Endothelial cell of umbilical vein (primary cell): ENCODE measurements around the gene CD82. TPM values are rescaled to one million over a fixed set of nuclear protein-coding genes. Genes with fewer than 3 reads are reported as not detected.

Experiments
- BruUV-seq: library from RNA; stranded (reverse); fragments of 400-500 nt; replicated peaks from 2 replicates; lab custom pipeline; 2021; lab: Mats Ljungman, UMichigan
- CTCF ChIA-PET: fragments of 300-600, 350-600 bp; sonication (Branson Sonifier 250); formaldehyde crosslinking; loops from one replicate; lab custom pipeline; 2021; ENCODE audit warnings: antibody characterized with exemption, inconsistent platforms; lab: Charles Lee
- POLR2A ChIA-PET: fragments of 300-600, 350-600 bp; sonication (Branson Sonifier 250); formaldehyde crosslinking; loops from one replicate; lab custom pipeline; 2021; ENCODE audit warnings: antibody characterized with exemption, inconsistent platforms; lab: Charles Lee
- DNase-seq: peaks from one replicate; pipeline ENCODE4 v3.0.0-alpha.2; 2011; ENCODE audit warnings: low read depth, low spot score
- FAIRE-seq: peaks from 2 replicates; lab custom pipeline; 2011; peaks lifted over from hg19 to GRCh38; lab: Jason Lieb, UNC
- H2AFZ ChIP-seq: 2 replicates; pipeline ENCODE4 v1.6.0; 2012; ENCODE audit warnings: low read depth, low read length, control low read depth, inconsistent platforms
- H3K27ac ChIP-seq: 2 replicates; pipeline ENCODE4 v1.5.1; 2011; ENCODE audit warnings: low read depth, mild to moderate bottlenecking, control low read depth, low read length, moderate library complexity; ENCODE audit not compliant: insufficient read depth
- H3K27me3 ChIP-seq, 2 experiments: 2 replicates each; pipeline versions ENCODE4 v1.6.0 to v1.6.1; 2011; ENCODE audit warnings: low read length in 2 of 2, mixed read lengths in 1 of 2; ENCODE audit not compliant: control insufficient read depth in 2 of 2, insufficient read depth in 2 of 2
- H3K36me3 ChIP-seq, 2 experiments: 2 replicates in 1 of 2; 3 replicates in 1 of 2; pipeline ENCODE4 v1.5.1; 2011; ENCODE audit warnings: low read length in 2 of 2, mild to moderate bottlenecking in 1 of 2, moderate library complexity in 1 of 2; ENCODE audit not compliant: control insufficient read depth in 2 of 2, insufficient read depth in 2 of 2; ENCODE audit errors: extremely low read depth in 1 of 2
- H3K4me1 ChIP-seq: 3 replicates; pipeline ENCODE4 v1.5.1; 2011; ENCODE audit warnings: mild to moderate bottlenecking, low read length; ENCODE audit not compliant: control insufficient read depth, insufficient read depth; ENCODE audit errors: extremely low read depth
- H3K4me2 ChIP-seq: 2 replicates; pipeline ENCODE4 v1.6.1; 2011; ENCODE audit warnings: low read length, control low read depth, mixed read lengths; ENCODE audit not compliant: insufficient read depth
- H3K4me3 ChIP-seq, 3 experiments: fragments of 200-600 bp in 1 of 3; sonication (generic), shearing (Covaris generic) in 1 of 3; replicated peaks in 1 of 3; 2 replicates each; pipeline ENCODE4 v1.5.1; 2011 to 2016; ENCODE audit warnings: control low read depth in 3 of 3, low read length in 3 of 3, mild to moderate bottlenecking in 2 of 3, inconsistent platforms in 1 of 3, low read depth in 1 of 3, moderate library complexity in 1 of 3; ENCODE audit not compliant: insufficient read depth in 1 of 3
- H3K79me2 ChIP-seq: 2 replicates; pipeline ENCODE4 v1.6.0; 2012; ENCODE audit warnings: low read length, inconsistent platforms; ENCODE audit not compliant: control insufficient read depth, insufficient read depth
- H3K9ac ChIP-seq: replicated peaks from 2 replicates; pipeline ENCODE3; 2011; ENCODE audit warnings: low read length, control low read depth; ENCODE audit not compliant: insufficient read depth; ENCODE audit errors: extremely low read depth
- H3K9me1 ChIP-seq: replicated peaks from 3 replicates; pipeline ENCODE4 v1.6.0; 2011; ENCODE audit warnings: mild to moderate bottlenecking, low read length; ENCODE audit not compliant: control insufficient read depth, insufficient read depth; ENCODE audit errors: extremely low read depth
- H3K9me3 ChIP-seq: replicated peaks from 2 replicates; pipeline ENCODE4 v1.5.1; 2012; ENCODE audit warnings: low read length, inconsistent platforms; ENCODE audit not compliant: control insufficient read depth, insufficient read depth
- H4K20me1 ChIP-seq: replicated peaks from 2 replicates; pipeline ENCODE3; 2011; ENCODE audit warnings: mild to moderate bottlenecking, low read length; ENCODE audit not compliant: control insufficient read depth, insufficient read depth; ENCODE audit errors: extremely low read depth
- EZH2 ChIP-seq: IDR thresholded peaks from 2 replicates; pipeline ENCODE4 v1.6.1; 2012; ENCODE audit warnings: borderline replicate concordance, low read depth, mild to moderate bottlenecking, moderate library complexity, low read length, inconsistent platforms; ENCODE audit not compliant: severe bottlenecking
- FOS ChIP-seq: IDR thresholded peaks from 2 replicates; pipeline ENCODE4 v1.6.1; 2011; ENCODE audit warnings: mild to moderate bottlenecking, low read length, moderate library complexity, borderline replicate concordance; ENCODE audit not compliant: insufficient read depth
- GATA2 ChIP-seq: IDR thresholded peaks from 2 replicates; pipeline ENCODE4 v1.7.0; 2011; ENCODE audit warnings: low read depth, mild to moderate bottlenecking, moderate library complexity, mixed read lengths, low read length; ENCODE audit not compliant: insufficient read length, insufficient read depth
- JUN ChIP-seq: IDR thresholded peaks from 2 replicates; pipeline ENCODE4 v1.6.1; 2011; ENCODE audit warnings: borderline replicate concordance, low read depth; ENCODE audit not compliant: insufficient read length, insufficient read depth
- MYC ChIP-seq: IDR thresholded peaks from one replicate; pipeline ENCODE4 v1.6.1; 2011; ENCODE audit warnings: mild to moderate bottlenecking, low read depth, low read length
- POLR2A ChIP-seq: IDR thresholded peaks from 2 replicates; pipeline ENCODE4 v1.6.1; 2012; ENCODE audit warnings: low read depth, mild to moderate bottlenecking, control low read depth, low read length
- POLR2AphosphoS5 ChIP-seq: IDR thresholded peaks from 2 replicates; pipeline ENCODE4 v1.6.1; 2012; ENCODE audit warnings: low read depth, mild to moderate bottlenecking, control low read depth, low read length, moderate library complexity; ENCODE audit not compliant: insufficient read depth
- dilution Hi-C: fragments of 300-500 bp; cut with MboI; formaldehyde crosslinking; loops from one replicate; pipeline ENCODE4 v1.15.0; 2019; ENCODE audit warnings: low sequenced_read_pairs; ENCODE audit not compliant: extremely low pct_ligation_motif_present
- intact Hi-C: fragments of 100-400 bp; cut with micrococcal nuclease; formaldehyde crosslinking; loops from one replicate; pipeline ENCODE4 v1.10.0; 2022
- polyA plus RNA-seq, 4 experiments: library from polyadenylated mRNA; depleted of rRNA in 3 of 4; stranded (reverse) in 3 of 4; unstranded in 1 of 4; fragments of >200 nt; gene quantifications; 2 replicates each; pipeline versions ENCODE4 v1.2.1 to v1.2.3, GENCODE V29; 2011 to 2012; ENCODE audit warnings: missing spikeins in 1 of 4
- total RNA-seq: library from RNA; stranded (reverse); gene quantifications from 2 replicates; pipeline ENCODE4 v1.2.3, GENCODE V29; 2021
- TF ChIP-seq, protein P1 (sequence below): IDR thresholded peaks from 2 replicates; pipeline ENCODE4 v1.6.1; 2011; ENCODE audit not compliant: insufficient read depth, insufficient read length
- TF ChIP-seq, protein P2 (sequence below), 2 donors: IDR thresholded peaks; 1 replicate in 1 of 2; 2 replicates in 1 of 2; pipeline ENCODE4 v1.5.1; 2011; ENCODE audit warnings: low read length in 2 of 2, mild to moderate bottlenecking in 2 of 2, moderate library complexity in 2 of 2, control low read depth in 1 of 2, inconsistent platforms in 1 of 2, low read depth in 1 of 2; ENCODE audit not compliant: insufficient read depth in 1 of 2; ENCODE audit errors: extremely low read depth in 1 of 2

Gene CD82
- total and polyA plus RNA-seq, 2 donors (not counting 3 experiments of a cell fraction or from before 2014, with no cell fraction given): 17.9 to 25.2 TPM

DNA sequence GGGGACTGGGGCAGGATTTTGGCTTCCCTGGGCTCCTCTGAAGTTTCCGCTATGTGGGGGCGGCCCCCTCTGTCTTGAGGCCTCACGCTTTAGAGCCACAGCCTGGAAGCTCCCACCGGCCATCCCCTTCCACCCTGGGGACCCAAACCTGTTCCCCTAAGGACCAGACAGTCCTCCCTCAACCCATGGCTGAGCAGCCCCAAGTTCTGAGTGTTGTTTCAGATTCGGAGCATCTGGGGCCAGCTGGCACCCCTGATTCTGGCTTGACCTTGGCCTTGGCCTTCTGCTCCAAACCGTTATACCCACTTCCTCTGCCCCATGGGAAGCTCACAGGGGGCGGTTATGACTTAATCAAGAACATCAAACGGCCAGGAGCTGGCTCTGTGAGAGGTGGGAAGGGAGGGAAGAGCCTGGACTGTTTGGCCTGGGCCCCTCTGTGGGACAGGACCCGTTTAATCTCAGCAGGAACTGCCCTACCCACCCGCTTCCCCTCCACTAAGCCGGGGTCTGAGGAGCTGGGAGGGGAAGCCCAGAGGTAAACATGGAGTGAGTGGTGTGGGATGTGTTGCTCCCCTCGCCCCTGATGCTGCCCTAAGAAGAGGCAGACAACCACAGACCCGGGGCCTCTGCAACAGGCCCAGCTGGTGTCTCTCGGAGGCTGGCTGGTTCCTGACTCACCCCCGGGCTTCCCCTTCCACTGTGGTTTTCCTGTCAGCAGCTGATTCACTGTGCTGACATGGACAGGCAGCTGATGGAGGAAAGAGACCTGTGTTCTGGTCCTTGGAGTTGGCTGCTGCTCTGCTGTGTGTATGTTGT, 3.4 kb downstream of the CD82 start:
- Histone ChIP-seq H3K9me3 (no peaks in the 10 kb centered on the region), H4K20me1 (no peaks in the 10 kb centered on the region), H3K36me3 (no peaks in the 10 kb centered on the region), H2AFZ (peak overlapping the region; percentile 63), H3K9me1 (no peaks in the 10 kb centered on the region), H3K27ac (peak overlapping the region; percentile 98), H3K4me2 (peak overlapping the region; percentile 44), H3K9ac (peak overlapping the region; percentile 68), H3K4me1 (peaks cover 50% of the 10 kb centered on the region), H3K4me3 (no peak overlapping the region), H3K27me3 (no peaks in the 10 kb centered on the region), H3K79me2 (no peaks in the 10 kb centered on the region)
- dilution Hi-C loops: no loop called here
- intact Hi-C loops: loop anchor here (1.0 to 5.0 kb wide), 3 partner anchors 40 to 1257 kb away; partner anchors contain the start of gene API5
- TF ChIP-seq, protein P1, sequence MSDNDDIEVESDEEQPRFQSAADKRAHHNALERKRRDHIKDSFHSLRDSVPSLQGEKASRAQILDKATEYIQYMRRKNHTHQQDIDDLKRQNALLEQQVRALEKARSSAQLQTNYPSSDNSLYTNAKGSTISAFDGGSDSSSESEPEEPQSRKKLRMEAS: no peak
- TF ChIP-seq JUN (peak; percentile 82), EZH2 (no peak), FOS (peak; percentile 97), GATA2 (peak; percentile 68), MYC (no peak), POLR2AphosphoS5 (peak; percentile 98), POLR2A (peak; percentile 67)
- TF ChIP-seq, protein P2, sequence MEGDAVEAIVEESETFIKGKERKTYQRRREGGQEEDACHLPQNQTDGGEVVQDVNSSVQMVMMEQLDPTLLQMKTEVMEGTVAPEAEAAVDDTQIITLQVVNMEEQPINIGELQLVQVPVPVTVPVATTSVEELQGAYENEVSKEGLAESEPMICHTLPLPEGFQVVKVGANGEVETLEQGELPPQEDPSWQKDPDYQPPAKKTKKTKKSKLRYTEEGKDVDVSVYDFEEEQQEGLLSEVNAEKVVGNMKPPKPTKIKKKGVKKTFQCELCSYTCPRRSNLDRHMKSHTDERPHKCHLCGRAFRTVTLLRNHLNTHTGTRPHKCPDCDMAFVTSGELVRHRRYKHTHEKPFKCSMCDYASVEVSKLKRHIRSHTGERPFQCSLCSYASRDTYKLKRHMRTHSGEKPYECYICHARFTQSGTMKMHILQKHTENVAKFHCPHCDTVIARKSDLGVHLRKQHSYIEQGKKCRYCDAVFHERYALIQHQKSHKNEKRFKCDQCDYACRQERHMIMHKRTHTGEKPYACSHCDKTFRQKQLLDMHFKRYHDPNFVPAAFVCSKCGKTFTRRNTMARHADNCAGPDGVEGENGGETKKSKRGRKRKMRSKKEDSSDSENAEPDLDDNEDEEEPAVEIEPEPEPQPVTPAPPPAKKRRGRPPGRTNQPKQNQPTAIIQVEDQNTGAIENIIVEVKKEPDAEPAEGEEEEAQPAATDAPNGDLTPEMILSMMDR (IDR thresholded peaks at IDR 0.05; ENCODE audit: extremely low read depth in 1 of 2, insufficient read depth in 1 of 2, low read depth in 1 of 2, low read length in 2 of 2): no peak
- FAIRE-seq: peak; percentile 100
- DNase-seq: peak; percentile 94
- BruUV-seq: TSS peak; percentile 38
- POLR2A ChIA-PET: no interaction called here
- CTCF ChIA-PET: interaction anchor here (0.8 to 2.0 kb wide), 10 partner anchors 9 to 358 kb away, joined by 3 to 23 read pairs (median 4); no protein-coding TSS in a partner anchor
